Measurements from ENCODE around the gene SRGAP2B.
"Not testable (repeated sequence)": the region's sequence is repeated elsewhere in the genome, so short reads cannot be mapped to it uniquely, and the experiment has no call there.

GRCh38 chr1:144931553-144931952, 163.6 kb downstream of the SRGAP2B start:
- not testable (repeated sequence) for TF ChIP-seq CTCF (IDR thresholded peaks at IDR 0.05; ENCODE audit: low read depth, low read length, missing input control); REST (IDR thresholded peaks at IDR 0.05); MAX (IDR thresholded peaks at IDR 0.05); YY1 (IDR thresholded peaks at IDR 0.05); GABPA (IDR thresholded peaks at IDR 0.05 in 1 of 2, conservative IDR thresholded peaks at IDR 0.05 in 1 of 2); JUND (IDR thresholded peaks at IDR 0.05)

Data from liver (tissue), 3 donors.